ENCODE data around the gene KIAA1549. TPM values are rescaled to one million over a fixed set of nuclear protein-coding genes. Genes with fewer than 3 reads are reported as not detected.

KIAA1549 gene
- total RNA-seq, 1 donor from 2014 or later = 8.7 TPM

DNA sequence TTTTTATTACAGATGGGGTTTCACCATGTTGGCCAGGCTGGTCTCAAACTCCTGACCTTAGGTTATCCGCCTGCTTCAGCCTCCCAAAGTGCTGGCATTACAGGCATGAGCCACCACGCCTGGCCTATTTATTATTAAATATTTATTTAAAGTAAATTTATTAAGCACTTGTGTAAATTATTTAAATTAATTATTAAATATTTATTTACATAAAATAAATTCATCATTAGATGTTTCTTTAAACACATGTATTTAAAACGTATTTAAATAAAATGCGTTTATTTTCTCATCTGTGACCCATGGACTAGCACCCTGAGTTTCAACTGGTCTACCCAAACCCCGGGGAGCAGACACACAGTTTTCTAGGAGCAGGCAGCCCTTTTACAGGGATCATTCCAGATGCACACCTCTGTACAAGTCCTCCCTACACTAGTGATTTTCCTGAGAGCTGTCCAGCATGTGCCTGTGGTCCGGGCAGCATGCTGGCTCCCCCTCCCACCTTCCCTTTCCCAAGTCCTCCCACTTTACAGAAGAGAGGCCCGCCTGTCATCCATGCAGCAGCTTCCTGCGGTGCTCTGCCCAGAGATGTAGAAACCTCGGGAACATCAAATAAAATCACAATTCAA is 94.0 kb downstream of the KIAA1549 start:
- DNase-seq (ENCODE audit: extremely low read depth, low read depth, low spot score) = no peak

GRCh38 chr7:138886501-138886917 is 94.7 kb downstream of the KIAA1549 start:
- DNase-seq (ENCODE audit: extremely low read depth, low read depth, low spot score) = peak; percentile 72

DNA sequence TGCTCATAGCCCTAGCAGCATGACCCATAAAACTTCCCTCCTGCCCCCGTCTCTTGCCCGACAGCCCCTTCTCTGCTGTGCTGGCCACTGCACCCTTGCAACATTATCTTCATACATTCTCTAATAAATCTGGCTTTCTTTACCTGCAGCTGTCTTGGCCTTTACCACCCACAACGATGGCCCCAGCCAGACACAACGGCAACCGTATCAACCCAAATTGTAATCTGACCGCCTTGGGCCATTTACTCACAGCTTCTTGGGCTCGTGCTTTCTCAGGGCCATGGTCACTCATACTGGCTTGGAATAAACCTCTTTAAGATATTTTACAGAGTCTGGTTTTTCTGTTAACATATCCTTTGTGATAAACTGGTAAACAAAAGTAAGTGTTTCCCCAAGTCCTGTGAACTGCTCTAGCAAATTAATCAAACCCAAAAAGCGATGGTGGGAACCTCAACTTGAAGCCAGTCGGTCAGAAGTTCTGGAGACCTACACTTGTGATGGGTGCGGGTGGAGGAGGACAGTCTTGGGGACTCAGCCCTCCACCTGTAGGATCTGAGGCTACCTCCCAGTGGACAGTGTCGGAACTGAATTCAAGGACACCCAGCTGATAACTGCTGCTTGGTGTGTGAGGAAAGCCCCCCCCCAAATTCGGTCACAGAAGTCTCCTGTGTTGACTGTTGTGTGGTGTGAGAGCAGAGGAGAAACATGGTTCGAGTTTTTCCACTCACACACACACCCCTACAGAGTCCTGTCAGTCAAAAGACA is 95.6 kb downstream of the KIAA1549 start:
- no peak for DNase-seq (ENCODE audit: extremely low read depth, low read depth, low spot score)

GRCh38 chr7:138882249-138882648 is 98.9 kb downstream of the KIAA1549 start:
- no peak for DNase-seq (ENCODE audit: extremely low read depth, low read depth, low spot score)

DNA sequence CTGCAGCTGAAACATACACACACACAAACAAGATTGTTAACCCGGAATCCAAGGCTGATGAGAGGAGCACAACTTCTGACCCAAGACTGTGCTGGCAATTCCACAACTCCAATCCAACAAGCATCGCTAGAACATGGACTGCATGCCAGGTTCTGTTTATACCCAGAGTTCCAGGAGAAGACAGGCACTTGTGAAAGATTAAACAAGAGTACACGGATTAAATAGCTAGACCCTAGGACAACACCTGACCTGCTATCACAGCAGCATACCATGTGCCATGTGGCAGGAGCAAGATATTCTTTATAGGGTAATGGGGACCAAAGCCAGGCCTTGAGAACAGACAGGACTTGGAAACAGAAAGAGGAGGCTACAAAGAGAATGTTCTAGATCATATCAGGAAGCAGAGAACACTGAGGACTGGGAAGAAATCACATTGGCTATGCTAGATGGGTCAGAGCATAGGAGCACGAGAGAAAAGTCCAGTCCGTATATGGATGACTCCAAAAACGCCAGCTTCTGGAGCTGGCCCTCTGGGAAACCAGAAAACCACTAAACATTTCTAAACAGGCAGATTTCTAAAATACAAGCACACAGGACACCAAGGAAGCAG is 99.5 kb downstream of the KIAA1549 start:
- DNase-seq (ENCODE audit: extremely low read depth, low read depth, low spot score) = no peak

- DNase-seq (ENCODE audit: extremely low read depth, low read depth, low spot score) = no peak
Observed at GRCh38 chr7:138880881-138881578, 100.2 kb downstream of the KIAA1549 start.

DNA sequence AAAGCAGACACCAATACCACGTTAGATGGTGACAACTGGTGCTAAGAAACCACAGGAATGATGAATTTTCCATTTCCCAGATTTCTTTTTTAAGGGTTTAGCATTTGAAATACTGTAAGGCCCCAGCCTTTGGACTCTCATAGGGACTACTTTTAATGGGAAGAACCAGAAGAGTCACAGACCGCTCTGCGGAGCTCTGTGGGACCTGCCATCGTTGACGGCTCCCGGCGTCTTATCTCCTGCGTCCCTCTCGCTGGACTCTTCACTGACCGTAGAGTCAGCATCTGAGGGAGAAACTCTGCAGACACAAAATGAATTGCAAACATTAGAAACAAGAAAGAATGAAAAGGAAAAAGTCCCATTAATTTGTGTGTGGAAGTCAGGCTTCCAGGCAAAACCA is 101.8 kb downstream of the KIAA1549 start:
- DNase-seq (ENCODE audit: extremely low read depth, low read depth, low spot score) = no peak

DNA sequence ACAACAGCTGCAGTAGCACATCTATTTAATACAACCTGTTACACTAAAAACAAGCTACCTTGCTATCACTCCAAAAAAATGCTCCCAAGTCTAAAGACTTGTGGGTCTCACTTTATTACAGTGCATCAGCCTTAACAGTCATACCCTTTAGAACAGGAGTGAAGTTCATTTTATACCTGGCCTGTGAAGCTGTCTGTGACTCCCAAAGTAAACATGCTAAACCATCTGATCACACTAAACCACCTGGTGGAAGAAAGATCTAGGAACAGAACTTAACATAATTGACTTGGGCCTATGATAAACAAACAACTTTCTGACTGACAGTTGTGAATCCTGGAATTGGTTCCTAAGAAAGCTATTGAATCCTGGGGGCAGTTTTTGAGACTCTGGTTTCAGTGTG is 102.3 kb downstream of the KIAA1549 start:
- no peak for DNase-seq (ENCODE audit: extremely low read depth, low read depth, low spot score)

DNA sequence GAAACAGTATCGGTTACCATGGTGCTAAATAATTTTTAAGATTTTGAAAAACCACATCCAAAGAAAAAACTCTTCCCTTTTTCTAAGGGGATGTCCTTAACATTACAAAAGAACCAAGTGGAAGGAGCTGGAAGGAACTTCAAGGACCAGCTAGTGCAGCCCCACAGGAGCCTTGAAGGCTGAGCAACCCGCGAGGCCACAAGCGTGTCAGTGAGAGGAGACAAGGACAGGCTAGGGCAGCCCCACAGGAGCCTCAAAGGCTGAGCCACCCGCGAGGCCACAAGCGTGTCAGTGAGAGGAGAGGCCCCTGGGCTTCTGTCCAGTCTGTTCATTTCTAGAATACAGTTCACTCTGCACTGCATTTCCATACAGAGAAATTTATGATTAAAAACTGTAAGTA is 103.1 kb downstream of the KIAA1549 start:
- no peak for DNase-seq (ENCODE audit: extremely low read depth, low read depth, low spot score)

GRCh38 chr7:138876326-138876725 is 104.9 kb downstream of the KIAA1549 start:
- no peak for DNase-seq (ENCODE audit: extremely low read depth, low read depth, low spot score)

DNA sequence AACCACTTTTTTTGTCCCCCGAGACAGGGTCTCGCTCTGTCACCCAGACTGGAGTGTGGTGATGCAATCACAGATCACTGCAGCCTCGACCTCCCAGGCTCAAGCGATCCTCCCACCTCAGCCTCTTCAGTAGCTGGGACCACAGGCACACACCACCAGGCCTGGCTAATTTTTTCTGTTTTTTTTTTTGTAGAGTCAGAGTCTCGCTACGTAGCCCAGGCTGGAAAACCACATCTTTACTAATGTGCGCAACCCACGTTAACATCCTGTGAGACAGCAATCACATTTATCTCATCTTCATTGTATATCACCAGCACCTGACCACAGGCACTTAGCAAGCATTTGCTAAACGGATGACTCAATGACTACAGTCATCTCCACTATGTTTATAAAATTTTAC is 105.4 kb downstream of the KIAA1549 start:
- no peak for DNase-seq (ENCODE audit: extremely low read depth, low read depth, low spot score)

DNA sequence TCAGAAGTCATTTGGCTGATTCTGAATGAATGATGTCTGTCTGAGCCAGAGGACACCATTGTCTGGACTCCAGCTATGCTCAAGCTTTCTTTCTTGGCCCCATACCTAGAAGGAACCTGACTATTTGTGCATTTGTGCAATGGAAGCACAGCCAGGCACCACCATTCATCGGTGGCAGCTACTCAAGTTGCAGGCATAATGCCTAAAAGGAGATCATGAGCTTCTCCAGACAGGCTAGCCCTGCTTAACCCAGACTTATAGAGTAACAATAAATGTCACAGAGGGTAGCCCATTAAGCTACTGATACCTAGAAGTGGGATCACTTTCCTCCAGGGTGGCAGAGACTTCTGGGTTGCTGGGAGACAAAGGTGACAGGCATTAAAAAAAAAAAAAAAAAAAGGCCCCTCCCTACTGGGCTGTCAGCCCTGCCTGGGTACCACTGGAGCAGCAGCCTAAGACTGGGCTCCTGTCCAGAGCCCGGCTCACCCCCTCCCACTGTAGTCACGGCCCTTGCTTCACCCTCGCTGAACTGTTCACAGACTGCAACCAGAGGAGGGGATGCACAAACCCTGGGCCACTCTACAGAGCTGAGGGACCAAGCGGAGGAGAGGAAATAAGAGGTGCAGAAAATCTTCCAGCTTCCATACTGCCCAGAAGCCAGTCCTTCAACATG is 107.8 kb downstream of the KIAA1549 start:
- no peak for DNase-seq (ENCODE audit: extremely low read depth, low read depth, low spot score)

DNA sequence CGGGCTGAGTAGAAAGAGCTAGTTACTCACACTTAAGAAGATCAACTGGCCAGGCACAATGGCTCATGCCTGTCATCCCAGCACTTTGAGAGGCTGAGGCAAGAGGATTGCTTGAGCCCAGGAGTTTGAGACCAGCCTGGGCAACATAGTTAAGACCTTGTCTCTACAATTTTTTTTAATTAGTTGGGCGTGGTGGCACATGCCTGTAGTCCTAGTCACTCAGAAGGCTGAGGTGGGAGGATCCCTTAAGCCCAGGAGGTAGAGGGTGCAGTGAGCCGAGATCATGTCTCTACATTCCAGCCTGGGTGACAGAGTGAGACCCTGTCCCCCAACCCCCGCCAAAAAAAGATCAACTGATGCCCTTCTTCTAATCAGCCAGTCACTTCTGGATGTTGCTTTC is 108.6 kb downstream of the KIAA1549 start:
- no peak for DNase-seq (ENCODE audit: extremely low read depth, low read depth, low spot score)

DNA sequence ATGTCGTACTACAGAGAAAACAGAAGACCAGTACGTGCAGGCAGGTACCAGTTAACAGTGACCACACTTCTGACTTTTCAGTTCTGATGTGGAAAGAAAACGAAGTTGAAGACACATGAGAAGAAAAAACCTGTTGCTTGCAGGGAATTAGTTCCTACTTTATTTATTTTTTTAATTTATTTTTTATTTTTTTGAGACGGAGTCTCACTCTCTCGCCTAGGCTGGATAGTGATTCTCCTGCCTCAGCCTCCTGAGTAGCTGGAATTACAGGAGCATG is 109.4 kb downstream of the KIAA1549 start:
- no peak for DNase-seq (ENCODE audit: extremely low read depth, low read depth, low spot score)

DNA sequence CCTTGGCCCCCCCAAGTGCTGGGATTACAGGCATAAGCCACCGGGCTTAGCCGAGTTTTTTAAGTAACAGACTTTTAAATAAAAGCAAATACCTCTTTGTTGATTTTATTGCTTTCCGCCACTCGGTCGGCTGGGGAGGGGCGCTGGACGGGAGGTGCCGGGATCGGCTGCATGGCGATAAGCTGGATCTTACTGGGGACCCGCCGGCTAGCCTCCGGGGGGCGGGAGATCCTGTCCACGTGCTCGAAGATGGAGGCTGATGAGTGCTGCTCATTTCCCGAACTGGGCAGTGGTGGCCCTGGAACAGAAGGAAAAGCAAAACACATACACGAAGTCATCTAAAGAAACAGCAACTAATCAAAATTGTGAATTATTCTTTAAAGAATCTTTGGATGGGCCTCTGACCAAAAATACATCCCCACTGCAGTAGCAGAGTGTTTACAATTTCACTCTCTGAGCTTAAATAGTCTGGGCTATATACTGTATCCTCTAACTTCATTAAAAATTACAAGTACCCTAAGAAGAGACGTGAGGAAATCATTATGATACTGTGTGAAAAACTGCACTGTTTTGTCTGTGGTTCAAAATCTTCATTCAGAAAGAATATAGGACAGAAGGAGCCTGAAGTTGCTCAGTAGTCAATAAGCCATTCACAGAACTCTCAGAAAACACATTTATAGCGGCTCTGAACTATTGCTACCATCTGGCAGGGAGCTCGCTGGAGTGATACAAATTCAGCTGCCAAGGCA is 110.0 kb downstream of the KIAA1549 start:
- DNase-seq (ENCODE audit: extremely low read depth, low read depth, low spot score) = no peak

DNA sequence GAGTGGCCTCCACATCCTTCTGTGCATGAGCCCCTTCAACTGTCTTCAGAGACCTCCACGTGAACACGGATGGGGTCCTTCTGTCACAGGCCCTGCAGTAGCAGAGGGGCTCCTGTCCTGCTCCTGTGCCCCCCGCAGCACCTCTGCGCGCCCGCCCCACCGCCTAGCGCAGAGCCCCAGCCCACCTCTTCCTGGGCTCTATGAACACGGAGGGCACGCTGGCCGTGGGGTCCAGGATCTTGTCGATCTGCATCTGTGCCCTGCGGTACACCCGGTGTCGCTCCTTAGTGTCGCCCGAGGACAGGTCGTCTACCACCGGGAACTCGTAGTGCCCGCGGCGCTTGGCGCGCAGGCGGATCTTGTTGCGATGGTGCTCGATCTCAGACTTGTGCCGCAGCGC is 111.8 kb downstream of the KIAA1549 start:
- DNase-seq (ENCODE audit: extremely low read depth, low read depth, low spot score) = no peak

GRCh38 chr7:138868711-138869110 is 112.5 kb downstream of the KIAA1549 start:
- DNase-seq (ENCODE audit: extremely low read depth, low read depth, low spot score) = no peak

DNA sequence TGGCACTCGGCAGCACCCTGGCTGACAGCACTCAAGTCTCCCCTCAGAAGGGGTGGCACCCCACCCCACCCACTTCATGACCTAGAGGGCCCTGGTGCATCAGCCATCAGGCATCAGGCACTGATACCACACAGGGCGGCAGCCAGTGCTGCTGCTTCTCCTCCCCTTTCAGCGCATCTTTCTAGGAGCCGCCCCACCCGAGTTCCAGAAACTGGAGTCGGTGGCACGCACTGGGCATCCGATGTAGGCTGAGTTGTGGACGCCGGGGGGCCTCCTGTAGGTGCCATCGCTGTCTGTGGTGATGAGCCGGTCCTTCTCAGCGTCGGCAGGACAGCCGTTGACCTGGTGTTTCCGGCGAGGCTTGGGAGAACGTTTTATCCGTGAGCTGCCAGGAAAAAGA is 113.4 kb downstream of the KIAA1549 start:
- DNase-seq (ENCODE audit: extremely low read depth, low read depth, low spot score) = no peak

DNA sequence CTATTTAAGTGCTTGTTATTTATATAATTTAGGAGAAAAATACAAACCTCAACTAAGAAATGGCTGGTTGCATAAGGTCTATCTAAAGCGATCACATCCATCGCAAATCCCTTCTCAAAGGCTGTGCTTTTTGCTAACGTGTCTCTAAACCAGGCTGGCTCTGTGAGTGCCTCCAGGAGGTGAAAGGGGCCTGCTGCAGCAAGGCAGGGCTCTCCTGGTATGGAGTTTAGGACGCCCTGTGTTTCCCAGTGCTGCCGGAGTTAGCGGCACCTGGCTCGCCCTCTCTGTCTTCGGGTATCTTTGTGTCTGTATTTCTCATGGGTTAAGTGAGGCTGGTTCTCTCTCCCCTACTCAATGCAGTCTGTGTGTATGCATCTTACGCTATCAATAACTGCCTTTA is 114.8 kb downstream of the KIAA1549 start:
- no peak for DNase-seq (ENCODE audit: extremely low read depth, low read depth, low spot score)

- DNase-seq (ENCODE audit: extremely low read depth, low read depth, low spot score) = no peak
Observed at GRCh38 chr7:138865843-138866242, 115.3 kb downstream of the KIAA1549 start.

Data from glomerular endothelial cell (primary cell).